Mesenteric fat pad (tissue), 1 donor: ENCODE measurements around the gene SIM2. TPM values are rescaled to one million over a fixed set of nuclear protein-coding genes. Genes with fewer than 3 reads are reported as not detected.

Source experiments
- DNase-seq: peaks from one replicate; pipeline ENCODE4 v3.0.0-alpha.2; 2020; ENCODE audit warnings: low spot score
- total RNA-seq: library from RNA; stranded (reverse); fragmentation: NEBNext Ultra II Directional; extraction: Animal tissue kit (Norgen Biotek cat#: 25700); gene quantifications from one replicate; pipeline ENCODE4 v1.2.1, GENCODE V29; 2021
- donor health status: DM: yes; HTN: yes; CAD: no.

Gene SIM2
- total RNA-seq, 1 donor from 2014 or later = not detected

DNA sequence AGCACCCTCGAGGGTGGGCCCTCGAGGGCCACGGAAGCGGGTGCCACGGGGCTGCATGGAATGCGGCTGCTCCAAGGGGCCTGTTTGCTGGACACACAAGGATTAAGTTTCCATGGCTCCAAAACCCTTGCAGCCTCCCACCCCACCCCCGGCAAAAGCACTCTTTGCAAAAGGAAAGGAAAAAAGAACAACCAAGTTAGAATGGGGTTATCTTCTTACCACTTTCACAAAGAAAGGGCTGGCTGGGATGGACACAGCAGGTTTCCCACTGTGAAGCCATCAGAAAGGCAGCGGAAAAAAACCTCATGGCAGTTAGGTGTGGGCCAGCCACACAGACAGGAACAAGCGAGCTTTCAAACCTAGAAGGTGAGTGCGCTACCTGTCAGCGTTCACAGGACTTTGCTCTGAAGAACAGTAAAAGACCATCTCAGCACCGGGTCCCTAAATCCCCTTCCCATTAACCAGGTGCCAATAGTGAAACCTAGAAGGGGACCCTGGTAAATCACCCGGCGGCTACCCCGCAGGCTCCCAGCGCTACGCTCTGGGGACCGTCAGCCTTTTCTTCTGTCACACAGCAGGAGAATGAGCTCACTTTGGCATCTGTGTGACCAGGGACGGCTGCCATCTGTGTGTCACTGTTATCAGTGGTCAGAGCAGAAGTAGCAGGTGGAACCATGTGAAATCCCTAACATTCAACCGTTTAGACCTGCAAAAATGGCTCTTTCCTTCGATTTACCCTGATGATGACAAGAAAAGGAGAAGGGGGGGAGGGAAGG, 93.0 kb downstream of the SIM2 start:
- no peak for DNase-seq

- no peak for DNase-seq
These were observed 93.6 kb downstream of the SIM2 start for GRCh38 chr21:36792505-36792967.

GRCh38 chr21:36796070-36796469, 97.2 kb downstream of the SIM2 start:
- DNase-seq = no peak

DNA sequence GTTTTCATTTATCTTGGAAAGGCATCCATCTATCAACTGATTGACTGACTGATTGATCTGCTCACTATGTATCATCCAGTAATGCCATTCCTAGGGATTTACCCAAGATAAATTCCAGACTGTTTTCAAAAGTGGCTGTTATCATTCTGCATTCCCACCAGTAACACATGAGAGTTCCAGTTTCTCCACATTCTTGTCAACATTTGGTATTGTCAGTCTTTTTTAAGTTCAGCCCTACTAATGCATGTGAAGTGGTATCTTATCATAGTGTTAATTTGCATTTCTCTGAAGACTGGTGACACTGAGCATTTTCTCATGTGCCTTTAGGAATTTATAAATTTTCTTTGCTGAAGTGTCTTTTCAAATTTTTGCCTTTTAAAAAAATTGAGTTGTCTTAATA, 99.6 kb downstream of the SIM2 start:
- DNase-seq = no peak

Other genes starting within 250 kb of the SIM2 start
- not detected for gene CLDN14, start 219.0 kb upstream of the SIM2 start, total RNA-seq